Bone marrow (tissue), 2 donors: Measurements from ENCODE around the gene A2M.
"Not testable (repeated sequence)": the region's sequence is repeated elsewhere in the genome, so short reads cannot be mapped to it uniquely, and the experiment has no call there.

Experiments
- DNase-seq, 2 donors: peaks; one replicate each; lab custom pipeline; 2025; lab: John Stamatoyannopoulos, UW

Gene A2M

GRCh38 chr12:9115731-9116559 is at the start of gene A2M:
A2M (minus strand) TSS chr12:9115919; CDS start chr12:9115849, 70 bp downstream.
- DNase-seq = no peak

GRCh38 chr12:9163392-9163791 is 47.7 kb upstream of the A2M start:
- DNase-seq = no peak

DNA sequence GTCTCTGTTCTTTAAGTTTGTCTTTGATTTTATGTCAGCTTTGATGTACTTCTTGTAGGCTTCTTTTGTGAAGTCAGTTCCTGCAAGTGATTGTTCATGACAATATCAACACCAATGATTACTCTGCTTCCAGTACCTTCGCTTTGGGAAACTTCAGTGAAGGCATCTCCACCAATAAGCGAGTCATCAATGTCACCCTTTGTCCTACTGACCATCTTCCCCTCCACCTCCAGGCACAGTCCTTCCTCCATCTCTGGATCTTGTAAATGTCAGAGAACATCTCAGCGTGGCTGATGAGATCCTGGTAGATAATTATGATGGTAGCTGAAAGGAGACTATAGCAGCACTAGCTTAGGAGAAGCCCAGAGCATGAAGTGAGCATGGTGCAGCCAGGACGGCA is 40.4 kb upstream of the A2M start:
- no peak for DNase-seq

DNA sequence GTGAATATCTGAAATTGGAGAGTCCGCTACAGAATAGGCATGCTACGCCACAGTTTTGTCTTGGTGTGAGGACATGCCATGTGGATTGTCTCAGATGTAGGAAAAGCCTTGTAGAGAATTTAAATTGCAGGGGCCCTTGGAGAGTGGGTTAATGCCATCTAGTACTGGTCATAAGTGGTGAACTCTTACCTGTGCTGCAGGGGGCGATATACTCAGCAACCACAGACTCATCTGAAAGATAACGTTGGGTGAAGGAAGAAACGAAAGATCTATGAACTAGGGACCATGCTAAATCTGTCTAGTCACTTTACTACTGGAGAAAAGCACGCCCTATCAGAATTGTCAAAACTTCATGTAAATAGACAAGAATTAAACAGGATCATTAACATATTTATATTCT is 33.7 kb upstream of the A2M start:
- DNase-seq = no peak

- DNase-seq = no peak
Measured at GRCh38 chr12:9148926-9149325, 33.2 kb upstream of the A2M start.

GRCh38 chr12:9147461-9147860 is 31.7 kb upstream of the A2M start:
- no peak for DNase-seq

DNA sequence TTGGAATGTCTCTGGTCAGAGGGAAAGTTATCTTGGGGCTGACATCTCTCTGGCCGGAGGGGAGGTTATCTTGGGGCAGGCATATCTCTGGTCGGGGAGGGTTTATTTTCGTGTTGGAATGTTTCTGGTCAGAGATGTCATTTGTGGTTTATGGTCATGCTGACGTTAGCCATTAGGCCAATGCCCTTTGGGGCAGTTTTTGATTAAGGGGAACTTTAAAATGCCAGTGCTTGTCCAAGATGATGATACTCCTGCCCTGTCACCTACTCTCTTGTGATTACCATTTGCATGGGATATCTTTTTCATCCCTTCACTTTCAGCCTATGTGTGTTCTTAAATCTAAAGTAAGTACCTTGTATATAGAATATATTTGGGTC is 29.0 kb upstream of the A2M start:
- no peak for DNase-seq

DNA sequence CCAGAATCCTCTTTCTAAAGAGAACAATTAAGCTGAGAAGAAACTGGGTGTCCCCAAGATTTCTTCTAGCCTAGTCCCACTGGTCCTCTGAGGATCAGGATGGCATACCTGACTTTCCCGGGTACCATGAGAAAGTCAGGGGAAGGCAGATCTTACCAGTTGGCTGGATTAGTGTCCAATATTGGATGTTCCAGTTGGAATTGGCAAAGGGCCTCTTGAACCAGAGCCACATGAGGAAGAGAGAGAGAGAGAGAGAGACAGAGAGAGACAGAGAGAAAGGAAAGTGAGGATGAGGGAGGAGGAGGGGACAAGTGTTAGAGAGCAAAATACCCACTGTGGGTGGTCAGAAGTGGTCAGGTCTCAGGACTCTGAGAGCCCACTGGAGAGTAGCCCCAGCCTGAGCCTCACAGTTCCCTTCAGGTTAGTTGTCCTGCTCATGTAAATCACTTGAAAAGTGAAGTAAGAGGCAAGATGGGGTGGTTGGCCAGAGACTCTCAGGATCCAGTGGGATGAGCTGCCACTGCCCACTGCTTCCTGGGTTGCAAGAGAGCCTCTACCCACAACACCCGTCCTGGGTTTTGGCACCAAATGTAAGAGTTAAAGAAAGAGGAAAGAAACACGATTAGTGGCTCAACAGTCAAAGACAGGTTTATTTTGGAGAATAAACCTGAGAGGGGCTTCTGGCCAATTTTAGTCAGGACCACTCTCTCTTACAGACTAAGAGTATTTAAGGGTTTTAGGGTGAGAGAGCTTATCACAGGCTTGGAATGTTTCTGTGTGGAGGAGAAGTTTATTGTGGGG is 28.4 kb upstream of the A2M start:
- DNase-seq = no peak

DNA sequence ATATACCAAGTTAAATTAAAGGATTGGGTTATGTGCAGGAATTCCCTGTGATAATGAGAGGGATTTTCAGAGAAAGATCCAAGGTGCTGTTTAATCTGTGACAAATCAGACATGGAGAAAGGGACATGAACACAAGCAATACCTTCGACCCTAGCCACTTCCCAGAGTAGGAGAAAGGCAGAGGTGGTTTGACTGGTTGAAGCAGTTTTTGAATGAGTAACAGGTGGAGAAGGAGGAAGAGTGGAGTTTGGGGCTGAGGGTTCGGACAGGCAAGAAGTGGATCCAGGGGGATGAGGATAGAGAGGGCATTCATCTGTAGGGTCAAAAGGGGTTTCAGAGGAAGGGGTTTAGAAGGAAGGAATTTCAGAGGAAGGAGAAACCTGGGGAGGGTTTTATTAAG is 27.4 kb upstream of the A2M start:
- no peak for DNase-seq

- DNase-seq = not testable (repeated sequence)
Measured at GRCh38 chr12:9139588-9140290, 24.0 kb upstream of the A2M start.

- DNase-seq = no peak
Measured at GRCh38 chr12:9135903-9136310, 20.2 kb upstream of the A2M start.

DNA sequence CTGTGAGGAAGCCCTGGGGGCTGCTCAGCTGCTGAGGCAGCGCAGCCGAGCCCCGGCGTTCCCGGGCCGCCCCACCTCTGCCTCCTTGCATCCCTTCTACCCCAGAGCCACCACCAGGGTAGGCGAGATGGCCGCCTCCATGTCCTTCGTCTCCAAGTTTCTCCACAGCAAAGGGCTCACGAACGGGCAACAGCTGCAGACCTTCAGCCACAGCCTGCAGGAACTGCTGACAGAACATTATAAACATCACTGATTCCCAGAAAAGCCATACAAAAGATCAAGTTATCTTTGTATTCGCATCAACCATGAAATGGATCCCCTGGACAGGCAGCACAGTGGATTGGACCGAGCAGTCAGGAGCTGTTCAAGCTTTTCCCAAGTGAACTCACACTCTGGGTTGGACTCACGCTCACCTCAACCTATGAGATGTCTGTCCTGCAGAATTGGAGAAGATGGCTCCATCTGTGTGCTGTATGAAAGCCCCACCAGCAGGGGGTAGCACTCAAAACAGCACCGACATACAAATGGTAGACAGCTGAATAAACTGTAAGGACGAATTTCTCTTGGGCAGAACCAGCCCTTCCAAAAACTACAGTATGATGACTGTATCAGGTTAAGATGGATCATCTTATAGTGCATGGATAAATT is 19.4 kb upstream of the A2M start:
- DNase-seq = no peak

DNA sequence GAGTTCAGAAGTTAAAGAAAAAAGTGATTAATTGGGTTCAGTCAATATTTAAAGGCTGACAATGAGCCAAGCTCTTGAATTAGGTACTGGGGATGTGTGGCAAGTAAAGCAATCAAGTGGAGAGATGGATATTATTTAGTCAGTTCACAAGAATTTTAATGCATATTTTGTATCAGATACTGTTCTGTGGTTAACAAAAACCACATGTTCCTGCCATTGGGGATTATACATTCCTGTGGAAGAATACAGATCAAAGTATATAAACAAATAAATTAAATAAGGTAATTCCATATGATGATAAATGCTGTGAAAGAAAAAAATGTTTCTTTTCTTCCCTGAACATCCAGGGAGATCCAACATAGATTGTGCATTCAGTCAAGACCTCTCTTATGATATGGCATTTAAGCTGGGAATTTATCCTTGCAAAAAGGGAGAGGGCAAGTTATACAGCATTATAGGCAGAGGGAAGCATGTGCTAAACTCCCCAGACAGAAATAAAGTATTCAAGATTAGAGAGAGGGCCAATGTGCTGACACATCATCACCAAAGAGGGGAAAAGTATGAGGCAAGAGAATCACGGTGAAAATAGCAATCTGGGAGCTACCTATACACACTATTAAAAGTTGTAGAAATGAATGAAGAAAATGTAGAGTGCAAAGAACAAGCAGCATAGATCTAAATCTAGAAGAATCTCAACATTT is 17.6 kb upstream of the A2M start:
- no peak for DNase-seq

GRCh38 chr12:9132008-9132535 is 16.4 kb upstream of the A2M start:
- DNase-seq = no peak

DNA sequence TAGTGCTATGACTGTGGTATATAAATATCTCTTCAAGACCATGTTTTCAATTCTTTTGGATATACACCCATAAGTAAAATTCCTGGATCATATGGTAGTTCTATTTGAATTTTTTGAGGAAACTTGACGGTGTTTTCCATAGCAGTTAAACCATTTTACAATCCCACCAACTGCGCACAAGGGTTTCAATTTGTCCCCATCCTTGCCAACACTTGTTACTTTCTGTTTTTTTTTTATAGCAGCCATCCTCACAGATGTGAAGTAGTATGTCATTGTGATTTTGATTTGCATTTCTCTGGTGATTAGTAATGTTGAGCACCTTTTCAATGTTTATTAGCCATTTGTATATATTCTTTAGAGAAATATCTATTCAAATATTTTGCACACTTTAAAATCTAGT is 14.5 kb upstream of the A2M start:
- no peak for DNase-seq

DNA sequence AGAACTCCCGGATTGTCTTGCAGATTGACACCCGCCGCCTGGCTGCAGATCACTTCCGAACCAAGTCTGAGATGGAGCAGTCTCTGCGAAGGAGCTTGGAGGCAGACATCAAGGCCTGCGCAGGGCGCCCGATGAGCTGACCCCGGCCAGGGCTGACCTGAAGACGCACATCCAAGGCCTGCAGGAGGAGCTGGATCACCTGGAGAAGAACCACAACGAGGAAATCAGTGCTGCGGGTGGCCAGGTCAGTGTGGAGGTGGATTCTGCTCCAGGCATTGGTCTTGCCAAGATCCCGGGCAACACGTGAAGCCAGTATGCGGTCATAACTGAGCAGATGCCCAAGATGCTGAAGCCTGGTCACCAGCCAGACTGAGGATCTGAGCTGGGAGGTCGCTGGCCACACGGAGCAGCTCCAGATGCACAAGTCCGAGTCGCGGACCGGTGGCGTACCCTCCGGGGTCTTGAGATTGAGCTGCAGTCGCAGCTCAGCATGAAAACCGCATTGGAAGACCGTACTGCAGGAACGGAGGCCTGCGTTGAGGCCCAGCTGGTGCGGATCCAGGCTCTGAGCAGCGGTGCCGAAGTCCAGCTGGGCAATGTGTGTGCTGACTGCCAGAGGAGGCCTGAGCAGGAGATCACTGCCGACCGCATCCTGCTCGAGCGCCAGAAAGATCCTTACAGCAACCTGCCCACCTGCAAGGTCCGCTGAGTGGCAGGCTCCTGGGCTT is 12.4 kb upstream of the A2M start:
- DNase-seq = no peak

DNA sequence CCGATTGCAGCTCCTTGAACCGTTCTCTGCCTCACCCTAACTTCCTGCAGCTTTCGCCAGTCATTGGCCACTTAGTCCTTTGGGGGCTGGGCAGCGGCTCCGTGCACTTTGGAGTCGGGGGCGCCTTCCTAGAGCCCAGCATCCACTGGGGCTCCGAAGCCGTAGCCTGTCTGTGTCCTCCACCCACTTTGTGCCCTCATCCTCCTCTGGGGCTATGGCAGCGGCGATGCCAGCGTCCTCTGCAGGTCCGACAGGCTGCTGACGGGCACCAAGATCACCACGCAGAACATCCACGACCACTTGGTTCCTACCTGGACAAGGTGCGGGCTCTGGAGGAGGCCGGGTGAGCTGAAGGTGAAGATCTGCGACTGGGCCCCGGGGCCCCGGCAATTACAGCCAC is 11.8 kb upstream of the A2M start:
- DNase-seq = no peak

GRCh38 chr12:9124383-9125031 is 8.8 kb upstream of the A2M start:
- no peak for DNase-seq

GRCh38 chr12:9123781-9124382 is 8.2 kb upstream of the A2M start:
- no peak for DNase-seq
